Large intestine (tissue), 3 donors: ENCODE data around the gene MAP1B. TPM values are rescaled to one million over a fixed set of nuclear protein-coding genes. Genes with fewer than 3 reads are reported as not detected.

Experiments
- DNase-seq, 2 donors: peaks; one replicate each; pipeline versions ENCODE4 v3.0.0 to v3.0.0-alpha.2; 2013
- H3K27ac ChIP-seq: one replicate; pipeline ENCODE4 v1.5.1; 2013; ENCODE audit warnings: low read length
- H3K27me3 ChIP-seq: 2 replicates; pipeline ENCODE4 v1.6.1; 2013; ENCODE audit warnings: low read length; ENCODE audit not compliant: control insufficient read depth, insufficient read depth
- H3K36me3 ChIP-seq: 2 replicates; pipeline ENCODE4 v1.6.1; 2013; ENCODE audit warnings: low read length; ENCODE audit not compliant: control insufficient read depth, insufficient read depth
- H3K4me1 ChIP-seq: one replicate; pipeline ENCODE4 v1.6.1; 2013; ENCODE audit warnings: low read length; ENCODE audit not compliant: control insufficient read depth, insufficient read depth
- H3K4me3 ChIP-seq: one replicate; pipeline ENCODE4 v1.5.1; 2013; ENCODE audit warnings: low read length
- H3K9me3 ChIP-seq: one replicate; pipeline ENCODE4 v1.6.1; 2013; ENCODE audit warnings: mild to moderate bottlenecking, low read depth, low read length, moderate library complexity; ENCODE audit not compliant: control insufficient read depth
- WGBS: methylation state at CpG from one replicate; pipeline ENCODE4 v1.1.5; 2013; ENCODE audit warnings: low lambda C conversion rate; ENCODE audit not compliant: insufficient coverage; 5-methylcytosine and 5-hydroxymethylcytosine counted together
- polyA plus RNA-seq: library from polyadenylated mRNA; unstranded; fragments of 120-200 nt; gene quantifications from one replicate; pipeline ENCODE4 v1.2.1, GENCODE V29; 2013

MAP1B gene
- polyA plus RNA-seq, 1 donor: 31.0 TPM

GRCh38 chr5:72114629-72115028 is 7.4 kb downstream of the MAP1B start:
- Histone ChIP-seq H3K9me3 (no peaks in the 10 kb centered on the region), H3K36me3 (no peaks in the 10 kb centered on the region), H3K27ac (no peak overlapping the region), H3K27me3 (peaks cover 18% of the 10 kb centered on the region), H3K4me3 (no peak overlapping the region), H3K4me1 (no peaks in the 10 kb centered on the region)
- WGBS: no CpG with 5 or more reads among the region's 2 CpGs
- DNase-seq: no peak

- Histone ChIP-seq H3K4me1 (no peaks in the 10 kb centered on the region), H3K9me3 (no peaks in the 10 kb centered on the region), H3K27ac (no peak overlapping the region), H3K27me3 (peaks cover 12% of the 10 kb centered on the region), H3K4me3 (no peak overlapping the region), H3K36me3 (no peaks in the 10 kb centered on the region)
- no peak for DNase-seq
These were observed 8.0 kb downstream of the MAP1B start for GRCh38 chr5:72115296-72115695.

GRCh38 chr5:72117307-72117706 is 10.0 kb downstream of the MAP1B start:
- H3K27me3 ChIP-seq: peaks cover 6% of the 10 kb centered on the region
- no peaks in the 10 kb centered on the region for H3K4me1 ChIP-seq
- H3K27ac ChIP-seq: no peak overlapping the region
- no peaks in the 10 kb centered on the region for H3K36me3 ChIP-seq
- DNase-seq: no peak
- no peak overlapping the region for H3K4me3 ChIP-seq
- H3K9me3 ChIP-seq: no peaks in the 10 kb centered on the region

GRCh38 chr5:72121052-72121779 is 13.9 kb downstream of the MAP1B start:
- WGBS: 59% methylated on average over 4 of the region's 12 CpGs
- H3K27me3 ChIP-seq: peaks cover 3% of the 10 kb centered on the region

GRCh38 chr5:72121780-72122445 is 14.6 kb downstream of the MAP1B start:
- Histone ChIP-seq H3K27me3 (peaks cover 3% of the 10 kb centered on the region), H3K4me3 (no peak overlapping the region), H3K4me1 (no peaks in the 10 kb centered on the region), H3K9me3 (no peaks in the 10 kb centered on the region), H3K36me3 (peaks cover 2% of the 10 kb centered on the region), H3K27ac (no peak overlapping the region)
- DNase-seq: no peak
- 80% methylated on average over 2 of the region's 12 CpGs for WGBS

More at GRCh38 chr5:72121052-72121779, 13.9 kb downstream of the MAP1B start:
- H3K9me3 ChIP-seq: no peaks in the 10 kb centered on the region
- no peaks in the 10 kb centered on the region for H3K4me1 ChIP-seq
- no peak for DNase-seq
- H3K36me3 ChIP-seq: peaks cover 2% of the 10 kb centered on the region
- H3K4me3 ChIP-seq: no peak overlapping the region
- no peak overlapping the region for H3K27ac ChIP-seq

GRCh38 chr5:72122602-72123001 is 15.3 kb downstream of the MAP1B start:
- Histone ChIP-seq H3K36me3 (peaks cover 2% of the 10 kb centered on the region), H3K27ac (no peak overlapping the region), H3K4me3 (no peak overlapping the region), H3K9me3 (no peaks in the 10 kb centered on the region), H3K27me3 (peaks cover 3% of the 10 kb centered on the region), H3K4me1 (no peaks in the 10 kb centered on the region)
- WGBS: 100% methylated on average over 2 of the region's 3 CpGs
- DNase-seq: no peak

- no CpG with 5 or more reads among the region's 9 CpGs for WGBS
- no peak overlapping the region for H3K4me3 ChIP-seq
- H3K9me3 ChIP-seq: no peaks in the 10 kb centered on the region
- H3K36me3 ChIP-seq: peaks cover 2% of the 10 kb centered on the region
- H3K27me3 ChIP-seq: peaks cover 3% of the 10 kb centered on the region
- H3K27ac ChIP-seq: no peak overlapping the region
- no peaks in the 10 kb centered on the region for H3K4me1 ChIP-seq
- DNase-seq: no peak
These were observed 16.6 kb downstream of the MAP1B start for GRCh38 chr5:72123764-72124376.

GRCh38 chr5:72125271-72125940 is 18.1 kb downstream of the MAP1B start:
- no peaks in the 10 kb centered on the region for H3K4me1 ChIP-seq
- H3K36me3 ChIP-seq: peaks cover 2% of the 10 kb centered on the region
- DNase-seq: no peak
- H3K27me3 ChIP-seq: peaks cover 3% of the 10 kb centered on the region
- no peak overlapping the region for H3K27ac ChIP-seq
- WGBS: 100% methylated on average over 1 of the region's 1 CpG
- H3K4me3 ChIP-seq: no peak overlapping the region
- no peaks in the 10 kb centered on the region for H3K9me3 ChIP-seq

GRCh38 chr5:72125941-72126620 is 18.8 kb downstream of the MAP1B start:
- no peaks in the 10 kb centered on the region for H3K4me1 ChIP-seq
- H3K36me3 ChIP-seq: peaks cover 2% of the 10 kb centered on the region
- no peak overlapping the region for H3K4me3 ChIP-seq
- peaks cover 3% of the 10 kb centered on the region for H3K27me3 ChIP-seq
- no CpG with 5 or more reads among the region's 1 CpG for WGBS
- no peak overlapping the region for H3K27ac ChIP-seq
- no peak for DNase-seq
- no peaks in the 10 kb centered on the region for H3K9me3 ChIP-seq

- Histone ChIP-seq H3K27ac (no peak overlapping the region), H3K27me3 (peaks cover 3% of the 10 kb centered on the region), H3K36me3 (peaks cover 2% of the 10 kb centered on the region), H3K9me3 (no peaks in the 10 kb centered on the region), H3K4me1 (no peaks in the 10 kb centered on the region), H3K4me3 (no peak overlapping the region)
- no peak for DNase-seq
- no CpG with 5 or more reads among the region's 2 CpGs for WGBS
These were observed 19.5 kb downstream of the MAP1B start for GRCh38 chr5:72126796-72127195.
